K562 (cell line): Measurements from ENCODE around the gene LIMCH1. TPM values are rescaled to one million over a fixed set of nuclear protein-coding genes. Genes with fewer than 3 reads are reported as not detected.

ENCODE experiments used
- ATAC-seq: fragments of 200-7000 bp; cut with Tn5 transposase; 3 replicates; pipeline ENCODE4 v1.9.1; 2020; ENCODE audit warnings: moderate library complexity
- BruUV-seq: library from RNA; stranded (reverse); fragments of 400-500 nt; replicated peaks from 2 replicates; lab custom pipeline; 2021; lab: Mats Ljungman, UMichigan
- CTCF ChIA-PET: fragments of 300-600 bp; formaldehyde crosslinking; extraction: SDS; loops from one replicate; lab custom pipeline; 2021; ENCODE audit warnings: low intra/inter-chr PET ratio; lab: Yijun Ruan, JAX
- POLR2A ChIA-PET: fragments of 300-600, 350-650 bp; sonication (Branson Sonifier 250); formaldehyde crosslinking; extraction: SDS; loops from one replicate; lab custom pipeline; 2021; ENCODE audit warnings: antibody characterized with exemption, inconsistent platforms; lab: Yijun Ruan, JAX
- DNase-seq, 4 experiments: peaks; one replicate each; pipeline versions ENCODE4 v3.0.0 to v3.0.0-alpha.2; 2011 to 2018; ENCODE audit warnings: low spot score in 3 of 4, mixed read lengths in 3 of 4; ENCODE audit errors: extremely low read depth in 1 of 4
- FAIRE-seq: peaks from 2 replicates; lab custom pipeline; 2011; peaks lifted over from hg19 to GRCh38; lab: Jason Lieb, UNC
- H2AFZ ChIP-seq: 2 replicates; pipeline ENCODE4 v1.6.0; 2011; ENCODE audit warnings: low read depth, low read length, control low read depth, inconsistent platforms
- H3K27ac ChIP-seq: fragments of 200-600 bp; 3 replicates; pipeline ENCODE4 v1.8.0; 2011; ENCODE audit warnings: low read depth, mild to moderate bottlenecking, control low read depth, inconsistent platforms, low read length, moderate library complexity, mixed read lengths; ENCODE audit errors: extremely low read depth
- H3K27me3 ChIP-seq, 2 experiments: fragments of 300-600 bp in 1 of 2; 2 replicates in 1 of 2; 3 replicates in 1 of 2; pipeline versions ENCODE4 v1.6.0 to v1.8.0; 2011; ENCODE audit warnings: inconsistent platforms in 2 of 2, low read length in 2 of 2, mild to moderate bottlenecking in 1 of 2, mixed read lengths in 1 of 2, moderate library complexity in 1 of 2; ENCODE audit not compliant: control insufficient read depth in 2 of 2, insufficient read depth in 2 of 2
- H3K36me3 ChIP-seq: fragments of 300-600 bp; 3 replicates; pipeline ENCODE4 v1.8.0; 2011; ENCODE audit warnings: mild to moderate bottlenecking, low read length, inconsistent platforms; ENCODE audit not compliant: control insufficient read depth, insufficient read depth
- H3K4me1 ChIP-seq, 2 experiments: fragments of 200-600 bp in 1 of 2; replicated peaks in 1 of 2; 2 replicates in 1 of 2; 3 replicates in 1 of 2; pipeline versions ENCODE4 v1.5.1 to v1.8.0; 2011; ENCODE audit warnings: inconsistent platforms in 2 of 2, low read length in 2 of 2, mild to moderate bottlenecking in 1 of 2, mixed read lengths in 1 of 2, moderate library complexity in 1 of 2; ENCODE audit not compliant: control insufficient read depth in 2 of 2, insufficient read depth in 2 of 2
- H3K4me2 ChIP-seq: 2 replicates; pipeline ENCODE4 v1.6.1; 2011; ENCODE audit warnings: low read length, control low read depth, inconsistent platforms, mixed read lengths; ENCODE audit not compliant: insufficient read depth
- H3K4me3 ChIP-seq: fragments of 200-600 bp; sonication (generic), shearing (Covaris generic); 2 replicates; pipeline ENCODE4 v1.5.1; 2016; ENCODE audit warnings: control low read depth, inconsistent platforms
- H3K79me2 ChIP-seq: fragments of 200-600 bp; 3 replicates; pipeline ENCODE4 v1.8.0; 2011; ENCODE audit warnings: low read length, inconsistent platforms; ENCODE audit not compliant: control insufficient read depth, insufficient read depth
- H3K9ac ChIP-seq, 2 experiments: 2 replicates each; pipeline versions ENCODE4 v1.6.0 to v1.6.1; 2011; ENCODE audit warnings: low read depth in 2 of 2, low read length in 2 of 2, control low read depth in 1 of 2, inconsistent platforms in 1 of 2, mild to moderate bottlenecking in 1 of 2, mixed read lengths in 1 of 2; ENCODE audit not compliant: insufficient read depth in 1 of 2
- H3K9me1 ChIP-seq: one replicate; pipeline ENCODE4 v1.6.0; 2011; ENCODE audit warnings: inconsistent platforms, mild to moderate bottlenecking, low read length, moderate library complexity; ENCODE audit not compliant: control insufficient read depth, insufficient read depth
- H3K9me3 ChIP-seq: replicated peaks from 2 replicates; pipeline ENCODE4 v1.5.1; 2011; ENCODE audit warnings: low read depth, low read length, inconsistent platforms; ENCODE audit not compliant: control insufficient read depth, insufficient read depth
- H4K20me1 ChIP-seq: replicated peaks from 2 replicates; pipeline ENCODE4 v1.6.1; 2011; ENCODE audit warnings: low read length, inconsistent platforms, mixed read lengths; ENCODE audit not compliant: control insufficient read depth, insufficient read depth
- CBFA2T3 ChIP-seq: fragments of 450-650 bp; IDR thresholded peaks from 2 replicates; pipeline ENCODE4 v1.6.1; 2017
- HCFC1 ChIP-seq: IDR thresholded peaks from 2 replicates; pipeline ENCODE4 v1.6.1; 2012; ENCODE audit warnings: low read depth, low read length, improper control_type of control experiment
- HNRNPL ChIP-seq: fragments of 200-400 bp; formaldehyde crosslinking; IDR thresholded peaks from 2 replicates; pipeline ENCODE4 v1.6.1; 2017; ENCODE audit warnings: low read depth, mild to moderate bottlenecking, low read length
- NCOA6 ChIP-seq: fragments of 450-650 bp; IDR thresholded peaks from 2 replicates; pipeline ENCODE4 v1.6.1; 2017; ENCODE audit warnings: mild to moderate bottlenecking
- RBM17 ChIP-seq: fragments of 200-400 bp; formaldehyde crosslinking; IDR thresholded peaks from 2 replicates; pipeline ENCODE4 v1.6.1; 2017; ENCODE audit warnings: low read depth, mild to moderate bottlenecking, low read length, borderline replicate concordance
- SIX5 ChIP-seq, 2 experiments: IDR thresholded peaks; 2 replicates each; pipeline ENCODE4 v1.6.1; 2011; ENCODE audit warnings: low read length in 2 of 2, borderline replicate concordance in 1 of 2, low read depth in 1 of 2, mild to moderate bottlenecking in 1 of 2, moderate library complexity in 1 of 2; ENCODE audit not compliant: insufficient read depth in 1 of 2
- ZNF134 ChIP-seq: fragments of 250-450 bp; sonication (Bioruptor Pico); conservative IDR thresholded peaks from 2 replicates; pipeline ENCODE4 v1.4.0; 2020
- ZNF23 ChIP-seq: fragments of 250-450 bp; sonication (Bioruptor Pico); IDR thresholded peaks from 2 replicates; pipeline ENCODE4 v1.4.0; 2020; ENCODE audit warnings: mild to moderate bottlenecking
- ZNF436 ChIP-seq: fragments of 250-450, 450-650 bp; sonication (Bioruptor Pico); formaldehyde crosslinking; IDR thresholded peaks from 2 replicates; pipeline ENCODE4 v1.7.0; 2020; ENCODE audit warnings: mild to moderate bottlenecking
- ZNF696 ChIP-seq: fragments of 250-450 bp; sonication (Bioruptor Pico); conservative IDR thresholded peaks from 2 replicates; pipeline ENCODE4 v1.4.0; 2020; ENCODE audit warnings: mild to moderate bottlenecking, moderate library complexity
- WGBS: fragments of 100-300 bp; shearing (Covaris generic); methylation state at CpG from one replicate; pipeline ENCODE4 v1.1.6; 2016; ENCODE audit warnings: low coverage, mixed read lengths; ENCODE audit not compliant: insufficient coverage; ENCODE audit errors: missing lambda C conversion rate; 5-methylcytosine and 5-hydroxymethylcytosine counted together
- in situ Hi-C: fragments of 300-500 bp; cut with MboI; formaldehyde crosslinking; loops from 4 replicates; pipeline ENCODE4 v1.15.0; 2018; ENCODE audit warnings: inconsistent platforms, mixed read lengths
- intact Hi-C: fragments of 100-400 bp; cut with micrococcal nuclease; formaldehyde crosslinking; loops from 2 replicates; pipeline ENCODE4 v1.14.2; 2022
- polyA plus RNA-seq, 8 experiments: library from polyadenylated mRNA; depleted of rRNA in 4 of 8; stranded (reverse) in 5 of 8; unstranded in 3 of 8; fragments of >200 nt; fragmentation: Nextera tagmentation in 2 of 8; fragmentation: Illumina TruSeq in 1 of 8; extraction: Ambion mirVana in 2 of 8; extraction: Trizol in 1 of 8; gene quantifications; 2 replicates each; pipeline versions ENCODE4 v1.2.1 to v1.2.3, GENCODE V29; 2011 to 2014; ENCODE audit warnings: inconsistent platforms in 1 of 8, missing spikeins in 1 of 8
- total RNA-seq, 7 experiments: library from RNA; depleted of rRNA in 6 of 7; stranded (reverse); fragments of >200 nt in 6 of 7; fragmentation: Illumina TruSeq in 2 of 7; extraction: Trizol in 2 of 7; gene quantifications; 2 replicates each; pipeline versions ENCODE4 v1.2.1 to v1.2.3, GENCODE V29; 2011 to 2021; ENCODE audit warnings: low replicate concordance in 1 of 7
- TF ChIP-seq, protein P1 (sequence below): fragments of 450-650 bp; IDR thresholded peaks from 2 replicates; pipeline ENCODE4 v1.6.1; 2016; ENCODE audit warnings: low read depth, mild to moderate bottlenecking, moderate library complexity
- TF ChIP-seq, protein P2 (sequence below): conservative IDR thresholded peaks from 2 replicates; pipeline ENCODE4 v1.6.1; 2011; ENCODE audit warnings: low read depth, mild to moderate bottlenecking, low read length; ENCODE audit not compliant: control insufficient read depth
- TF ChIP-seq, protein P3 (sequence below): fragments of 450-650 bp; IDR thresholded peaks from 2 replicates; pipeline ENCODE4 v1.7.1; 2018; ENCODE audit warnings: mild to moderate bottlenecking, low read depth; ENCODE audit not compliant: partially characterized antibody

LIMCH1 gene
- total and polyA plus RNA-seq, 9 of the 15 experiments (the other 6 are each of a cell fraction or from before 2014, with no cell fraction given), result 0.35 TPM; not detected in 8

DNA sequence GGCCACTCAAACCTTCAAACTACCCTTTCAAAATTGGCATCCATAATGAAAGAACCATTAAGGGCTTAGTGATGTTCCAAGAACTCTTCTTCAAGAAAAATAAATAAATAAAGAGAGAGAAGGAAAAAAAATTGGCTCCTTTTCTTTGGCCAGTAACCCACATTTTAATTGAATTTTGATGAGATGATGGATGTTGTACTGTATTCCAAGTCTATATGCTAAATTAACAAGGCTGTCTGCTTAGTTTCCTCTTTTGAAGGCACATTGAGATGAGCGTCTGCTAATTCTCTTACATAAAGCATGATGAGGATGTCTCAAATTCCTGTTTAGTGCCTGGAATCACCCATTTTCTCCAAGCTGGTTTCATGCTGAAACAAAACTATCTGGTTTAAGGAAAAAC, 177.2 kb downstream of the LIMCH1 start:
- POLR2A ChIA-PET, result no interaction called here
- Histone ChIP-seq H3K36me3 (no peaks in the 10 kb centered on the region), H3K27me3 (no peaks in the 10 kb centered on the region), H3K9ac (no peak overlapping the region), H2AFZ (no peak overlapping the region), H4K20me1 (no peaks in the 10 kb centered on the region), H3K4me2 (no peak overlapping the region), H3K27ac (no peak overlapping the region), H3K79me2 (no peaks in the 10 kb centered on the region), H3K4me1 (no peaks in the 10 kb centered on the region), H3K9me1 (no peaks in the 10 kb centered on the region), H3K4me3 (no peak overlapping the region), H3K9me3 (no peaks in the 10 kb centered on the region)
- no TSS peak for BruUV-seq
- DNase-seq, result no peak
- FAIRE-seq, result no peak
- ATAC-seq, result no peak
- in situ Hi-C loops (no loop called here), intact Hi-C loops (no loop called here)
- 0% methylated on average over 1 of the region's 1 CpG for WGBS
- TF ChIP-seq, protein P1, sequence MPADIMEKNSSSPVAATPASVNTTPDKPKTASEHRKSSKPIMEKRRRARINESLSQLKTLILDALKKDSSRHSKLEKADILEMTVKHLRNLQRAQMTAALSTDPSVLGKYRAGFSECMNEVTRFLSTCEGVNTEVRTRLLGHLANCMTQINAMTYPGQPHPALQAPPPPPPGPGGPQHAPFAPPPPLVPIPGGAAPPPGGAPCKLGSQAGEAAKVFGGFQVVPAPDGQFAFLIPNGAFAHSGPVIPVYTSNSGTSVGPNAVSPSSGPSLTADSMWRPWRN, result no peak
- TF ChIP-seq ZNF23 (CRISPR knock-in tag) (no peak), ZNF134 (CRISPR knock-in tag) (no peak), HCFC1 (no peak)
- CTCF ChIA-PET, result no interaction called here

DNA sequence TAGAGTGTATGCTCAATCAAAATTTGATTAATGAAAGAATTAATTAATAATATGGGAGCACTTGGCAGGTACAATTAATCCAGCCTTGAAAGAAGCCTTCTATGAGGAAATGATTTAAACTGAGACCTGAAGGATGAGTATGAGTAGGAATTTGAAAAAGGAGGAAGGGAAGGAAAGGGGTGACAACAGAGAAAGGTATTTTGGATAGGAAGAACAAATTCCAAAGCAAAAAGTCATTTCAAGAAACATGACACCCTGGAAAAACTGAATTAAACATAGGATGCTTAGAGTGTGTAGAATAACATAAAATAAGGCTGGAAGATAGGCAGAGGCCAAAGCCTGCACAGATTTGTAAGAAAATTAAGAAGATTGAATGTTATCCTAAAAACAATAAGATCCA, 180.9 kb downstream of the LIMCH1 start:
- no peaks in the 10 kb centered on the region for H3K79me2 ChIP-seq
- TF ChIP-seq NCOA6, result no peak
- TF ChIP-seq ZNF696 (CRISPR knock-in tag), result no peak
- TF ChIP-seq CBFA2T3, result no peak
- TF ChIP-seq RBM17, result no peak
- no peak for TF ChIP-seq ZNF436
- TF ChIP-seq HNRNPL, result no peak
- TF ChIP-seq SIX5 (IDR thresholded peaks at IDR 0.05; ENCODE audit: borderline replicate concordance in 1 of 2, insufficient read depth in 1 of 2, low read depth in 1 of 2, low read length in 2 of 2), result no peak
- TF ChIP-seq, protein P2, sequence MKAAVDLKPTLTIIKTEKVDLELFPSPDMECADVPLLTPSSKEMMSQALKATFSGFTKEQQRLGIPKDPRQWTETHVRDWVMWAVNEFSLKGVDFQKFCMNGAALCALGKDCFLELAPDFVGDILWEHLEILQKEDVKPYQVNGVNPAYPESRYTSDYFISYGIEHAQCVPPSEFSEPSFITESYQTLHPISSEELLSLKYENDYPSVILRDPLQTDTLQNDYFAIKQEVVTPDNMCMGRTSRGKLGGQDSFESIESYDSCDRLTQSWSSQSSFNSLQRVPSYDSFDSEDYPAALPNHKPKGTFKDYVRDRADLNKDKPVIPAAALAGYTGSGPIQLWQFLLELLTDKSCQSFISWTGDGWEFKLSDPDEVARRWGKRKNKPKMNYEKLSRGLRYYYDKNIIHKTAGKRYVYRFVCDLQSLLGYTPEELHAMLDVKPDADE, result no peak
- TF ChIP-seq, protein P3, sequence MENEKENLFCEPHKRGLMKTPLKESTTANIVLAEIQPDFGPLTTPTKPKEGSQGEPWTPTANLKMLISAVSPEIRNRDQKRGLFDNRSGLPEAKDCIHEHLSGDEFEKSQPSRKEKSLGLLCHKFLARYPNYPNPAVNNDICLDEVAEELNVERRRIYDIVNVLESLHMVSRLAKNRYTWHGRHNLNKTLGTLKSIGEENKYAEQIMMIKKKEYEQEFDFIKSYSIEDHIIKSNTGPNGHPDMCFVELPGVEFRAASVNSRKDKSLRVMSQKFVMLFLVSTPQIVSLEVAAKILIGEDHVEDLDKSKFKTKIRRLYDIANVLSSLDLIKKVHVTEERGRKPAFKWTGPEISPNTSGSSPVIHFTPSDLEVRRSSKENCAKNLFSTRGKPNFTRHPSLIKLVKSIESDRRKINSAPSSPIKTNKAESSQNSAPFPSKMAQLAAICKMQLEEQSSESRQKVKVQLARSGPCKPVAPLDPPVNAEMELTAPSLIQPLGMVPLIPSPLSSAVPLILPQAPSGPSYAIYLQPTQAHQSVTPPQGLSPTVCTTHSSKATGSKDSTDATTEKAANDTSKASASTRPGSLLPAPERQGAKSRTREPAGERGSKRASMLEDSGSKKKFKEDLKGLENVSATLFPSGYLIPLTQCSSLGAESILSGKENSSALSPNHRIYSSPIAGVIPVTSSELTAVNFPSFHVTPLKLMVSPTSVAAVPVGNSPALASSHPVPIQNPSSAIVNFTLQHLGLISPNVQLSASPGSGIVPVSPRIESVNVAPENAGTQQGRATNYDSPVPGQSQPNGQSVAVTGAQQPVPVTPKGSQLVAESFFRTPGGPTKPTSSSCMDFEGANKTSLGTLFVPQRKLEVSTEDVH, result no peak

More for the DNA sequence above, 180.9 kb downstream of the LIMCH1 start:
- FAIRE-seq, result no peak
- Histone ChIP-seq H4K20me1 (no peaks in the 10 kb centered on the region), H3K9me3 (no peaks in the 10 kb centered on the region), H3K27ac (no peak overlapping the region), H3K9ac (no peak overlapping the region), H3K9me1 (no peaks in the 10 kb centered on the region), H3K27me3 (no peaks in the 10 kb centered on the region), H2AFZ (no peak overlapping the region), H3K4me2 (no peak overlapping the region), H3K36me3 (no peaks in the 10 kb centered on the region), H3K4me3 (no peak overlapping the region), H3K4me1 (no peaks in the 10 kb centered on the region)
- no peak for DNase-seq
- POLR2A ChIA-PET, result no interaction called here
- BruUV-seq, result no TSS peak
- CTCF ChIA-PET, result no interaction called here
- in situ Hi-C loops (no loop called here), intact Hi-C loops (no loop called here)
- ATAC-seq, result no peak
